Subcutaneous adipose tissue (tissue), 4 donors: ENCODE results near the gene AJUBA. TPM values are rescaled to one million over a fixed set of nuclear protein-coding genes. Genes with fewer than 3 reads are reported as not detected.

ENCODE experiments used
- CTCF ChIP-seq: fragments of 450-650 bp; IDR thresholded peaks from one replicate; pipeline ENCODE4 v1.5.1; 2016; ENCODE audit warnings: low read depth, mild to moderate bottlenecking, control low read depth, antibody characterized with exemption, moderate library complexity
- total RNA-seq, 4 donors: library from RNA; depleted of rRNA; stranded (reverse); fragments of >200 nt; gene quantifications; one replicate each; pipeline ENCODE4 v1.1.0, GENCODE V29; 2016

AJUBA gene
- total RNA-seq, 4 donors from 2014 or later, result 1.8 to 7.2 (median 4.7) TPM

GRCh38 chr14:22993517-22993916, 11.2 kb upstream of the AJUBA start:
- TF ChIP-seq CTCF, result no peak

- TF ChIP-seq CTCF, result no peak
These were observed 9.5 kb upstream of the AJUBA start for GRCh38 chr14:22991852-22992251.

- no peak for TF ChIP-seq CTCF
These were observed 4.9 kb upstream of the AJUBA start for GRCh38 chr14:22987291-22987690.

GRCh38 chr14:22986508-22987054, 4.2 kb upstream of the AJUBA start:
- TF ChIP-seq CTCF, result no peak

GRCh38 chr14:22985894-22986507, 3.6 kb upstream of the AJUBA start:
- TF ChIP-seq CTCF, result no peak

- TF ChIP-seq CTCF, result no peak
These were observed 2.8 kb upstream of the AJUBA start for GRCh38 chr14:22984959-22985658.

GRCh38 chr14:22981876-22982476, 375 bp downstream of the AJUBA start:
- TF ChIP-seq CTCF, result no peak
